NB4 (cell line): Measurements from ENCODE around the gene CTCFL.

Experiments used
- DNase-seq: peaks from one replicate; pipeline ENCODE4 v3.0.0; 2010; ENCODE audit warnings: low read depth
- H3K4me3 ChIP-seq: one replicate; pipeline ENCODE4 v1.5.1; 2011; ENCODE audit warnings: mild to moderate bottlenecking, low read depth, low read length, moderate library complexity
- CTCF ChIP-seq: IDR thresholded peaks from one replicate; pipeline ENCODE4 v1.5.1; 2012; ENCODE audit warnings: low read depth, low read length
- MAX ChIP-seq: IDR thresholded peaks from 2 replicates; pipeline ENCODE4 v1.6.1; 2011; ENCODE audit warnings: low read depth, low read length
- MYC ChIP-seq: IDR thresholded peaks from 2 replicates; pipeline ENCODE4 v1.6.1; 2011; ENCODE audit warnings: low read depth, low read length
- POLR2A ChIP-seq: IDR thresholded peaks from 2 replicates; pipeline ENCODE4 v1.6.1; 2011; ENCODE audit warnings: mild to moderate bottlenecking; ENCODE audit not compliant: insufficient read length; ENCODE audit errors: extremely low read depth

Gene CTCFL

GRCh38 chr20:57530327-57530981 is 5.5 kb upstream of the CTCFL start:
- no peak for TF ChIP-seq MYC
- no peak for TF ChIP-seq MAX
- no peak for TF ChIP-seq POLR2A
- no peak for TF ChIP-seq CTCF
- no peak for DNase-seq
- H3K4me3 ChIP-seq = no peak overlapping the region

GRCh38 chr20:57529810-57530209 is 4.9 kb upstream of the CTCFL start:
- no peak overlapping the region for H3K4me3 ChIP-seq
- DNase-seq = no peak
- no peak for TF ChIP-seq MYC

GRCh38 chr20:57529160-57529585 is 4.2 kb upstream of the CTCFL start:
- TF ChIP-seq POLR2A (no peak), CTCF (no peak), MAX (no peak), MYC (no peak)
- no peak for DNase-seq
- no peak overlapping the region for H3K4me3 ChIP-seq

GRCh38 chr20:57528148-57528547 is 3.2 kb upstream of the CTCFL start:
- H3K4me3 ChIP-seq = no peak overlapping the region
- no peak for DNase-seq
- TF ChIP-seq MAX = no peak
- no peak for TF ChIP-seq POLR2A
- TF ChIP-seq MYC = no peak
- no peak for TF ChIP-seq CTCF

GRCh38 chr20:57527728-57528127 is 2.8 kb upstream of the CTCFL start:
- no peak overlapping the region for H3K4me3 ChIP-seq
- no peak for DNase-seq
- TF ChIP-seq CTCF (no peak), MAX (no peak), MYC (no peak), POLR2A (no peak)

GRCh38 chr20:57526885-57527460 is 2.0 kb upstream of the CTCFL start:
- DNase-seq = no peak
- no peak for TF ChIP-seq POLR2A
- TF ChIP-seq MYC = no peak
- no peak for TF ChIP-seq MAX
- no peak for TF ChIP-seq CTCF

More at GRCh38 chr20:57526885-57527460, 2.0 kb upstream of the CTCFL start:
- no peak overlapping the region for H3K4me3 ChIP-seq
